Gastroesophageal sphincter (tissue), 3 donors: ENCODE results near the gene NLRP3.

ENCODE experiments used
- CTCF ChIP-seq, 4 experiments: fragments of 200-600 bp in 2 of 4; fragments of 450-650 bp in 2 of 4; sonication (generic) in 1 of 4; IDR thresholded peaks; one replicate each; pipeline ENCODE4 v1.5.1; 2017 to 2019; ENCODE audit warnings: antibody characterized with exemption in 4 of 4, mild to moderate bottlenecking in 2 of 4, moderate library complexity in 2 of 4
- POLR2A ChIP-seq, 2 donors: fragments of 450-650 bp; IDR thresholded peaks; one replicate each; pipeline ENCODE4 v1.6.1; 2017; ENCODE audit warnings: antibody characterized with exemption in 2 of 2, mild to moderate bottlenecking in 2 of 2, moderate library complexity in 1 of 2

- TF ChIP-seq CTCF (IDR thresholded peaks at IDR 0.05) (no peak), POLR2A (IDR thresholded peaks at IDR 0.05) (no peak)
Observed at GRCh38 chr1:247491328-247491727, 75.4 kb downstream of the NLRP3 start.
